Urinary bladder (tissue), 4 donors: ENCODE results near the gene PCK2. TPM values are rescaled to one million over a fixed set of nuclear protein-coding genes. Genes with fewer than 3 reads are reported as not detected.
"Not testable (repeated sequence)": the region's sequence is repeated elsewhere in the genome, so short reads cannot be mapped to it uniquely, and the experiment has no call there.

Experiments used
- DNase-seq: peaks from one replicate; pipeline ENCODE4 v3.0.0-alpha.2; 2015; ENCODE audit errors: extremely low spot score
- H3K27ac ChIP-seq: one replicate; pipeline ENCODE4 v1.5.1; 2013; ENCODE audit warnings: low read depth, mild to moderate bottlenecking, moderate library complexity
- H3K36me3 ChIP-seq: one replicate; pipeline ENCODE4 v1.6.1; 2013; ENCODE audit warnings: mild to moderate bottlenecking, moderate library complexity; ENCODE audit not compliant: insufficient read depth
- H3K4me1 ChIP-seq: one replicate; pipeline ENCODE4 v1.6.1; 2013; ENCODE audit warnings: mild to moderate bottlenecking, moderate library complexity; ENCODE audit not compliant: insufficient read depth
- H3K4me3 ChIP-seq: one replicate; pipeline ENCODE4 v1.5.1; 2013; ENCODE audit warnings: low read depth, low read length
- WGBS: extraction: QIAGEN DNeasy Blood & Tissue Kit; methylation state at CpG from one replicate; pipeline ENCODE4 v1.1.7; 2013; 5-methylcytosine and 5-hydroxymethylcytosine counted together
- polyA plus RNA-seq: library from polyadenylated mRNA; stranded (reverse); fragments of 200-250 nt; gene quantifications from one replicate; pipeline ENCODE4 v1.2.3, GENCODE V29; 2013
- total RNA-seq: library from RNA; depleted of rRNA; stranded (reverse); fragments of >200 nt; gene quantifications from one replicate; pipeline ENCODE4 v1.2.3, GENCODE V29; 2014
- donor health status: healthy with polysubstance abuse.
- donor health status: healthy.

PCK2 gene
- total and polyA plus RNA-seq, 2 donors, result 5.3 to 23.7 TPM

DNA sequence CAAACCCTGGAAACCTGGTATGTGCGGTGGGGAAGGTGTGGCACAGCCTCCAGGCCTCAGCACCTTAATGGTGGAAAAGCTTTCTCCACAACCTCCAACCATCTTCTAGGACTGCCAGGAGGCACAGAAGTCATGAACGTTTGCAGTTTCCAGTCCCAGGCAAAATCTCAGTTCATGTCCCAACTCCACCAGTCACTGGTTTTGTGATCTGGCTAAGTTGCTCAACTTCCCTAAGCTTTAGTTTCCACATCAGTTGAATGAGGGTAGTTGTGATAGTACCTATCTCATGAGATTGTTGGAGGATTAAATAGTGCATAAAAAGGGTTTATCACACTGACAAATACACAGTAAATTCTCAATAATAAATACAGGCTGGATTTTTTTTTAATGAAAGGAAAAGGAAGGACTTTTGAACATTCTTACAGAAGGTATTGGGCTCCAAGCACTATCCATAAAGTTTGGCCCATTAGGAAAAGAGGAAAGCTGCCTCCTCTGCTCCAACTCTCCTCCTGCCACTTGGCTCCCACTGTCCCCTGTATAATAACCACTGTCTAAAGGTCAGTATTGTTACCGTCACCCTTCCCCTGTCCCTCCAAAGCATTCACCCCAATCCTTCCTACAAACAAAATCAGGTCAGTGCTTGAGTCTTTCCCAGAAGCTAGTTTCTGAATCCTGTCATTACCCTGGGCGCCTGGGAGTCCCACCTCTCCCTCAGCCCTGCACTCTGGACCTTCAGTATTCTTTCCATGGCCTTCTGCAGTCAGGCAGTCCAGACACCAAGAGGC, 6.3 kb downstream of the PCK2 start:
- no peak for DNase-seq
- WGBS, result 85% methylated on average over 4 of the region's 4 CpGs
- Histone ChIP-seq H3K36me3 (no peaks in the 10 kb centered on the region), H3K4me1 (no peaks in the 10 kb centered on the region), H3K4me3 (no peak overlapping the region), H3K27ac (no peak overlapping the region)

GRCh38 chr14:24100982-24101494, 6.9 kb downstream of the PCK2 start:
- WGBS, result 96% methylated on average over 3 of the region's 3 CpGs
- Histone ChIP-seq H3K4me3 (no peak overlapping the region), H3K36me3 (no peaks in the 10 kb centered on the region), H3K27ac (no peak overlapping the region), H3K4me1 (no peaks in the 10 kb centered on the region)
- DNase-seq, result no peak

GRCh38 chr14:24102357-24103048, 8.4 kb downstream of the PCK2 start:
- H3K4me1 ChIP-seq, result no peaks in the 10 kb centered on the region
- H3K27ac ChIP-seq, result no peak overlapping the region
- DNase-seq, result no peak
- no peaks in the 10 kb centered on the region for H3K36me3 ChIP-seq
- 93% methylated on average over 7 of the region's 7 CpGs for WGBS
- no peak overlapping the region for H3K4me3 ChIP-seq

GRCh38 chr14:24103451-24103850, 9.3 kb downstream of the PCK2 start:
- Histone ChIP-seq H3K27ac (no peak overlapping the region), H3K4me3 (no peak overlapping the region), H3K36me3 (no peaks in the 10 kb centered on the region), H3K4me1 (no peaks in the 10 kb centered on the region)
- 93% methylated on average over 13 of the region's 13 CpGs for WGBS
- no peak for DNase-seq

- WGBS, result 90% methylated on average over 8 of the region's 8 CpGs
- not testable (repeated sequence) for DNase-seq
These were observed 11.6 kb downstream of the PCK2 start for GRCh38 chr14:24105609-24106239.

GRCh38 chr14:24106672-24107271, 12.7 kb downstream of the PCK2 start:
- 81% methylated on average over 4 of the region's 4 CpGs for WGBS

More at GRCh38 chr14:24105609-24106239, 11.6 kb downstream of the PCK2 start:
- H3K36me3 ChIP-seq, H3K27ac ChIP-seq, H3K4me3 ChIP-seq, H3K4me1 ChIP-seq: not testable (repeated sequence)

DNA sequence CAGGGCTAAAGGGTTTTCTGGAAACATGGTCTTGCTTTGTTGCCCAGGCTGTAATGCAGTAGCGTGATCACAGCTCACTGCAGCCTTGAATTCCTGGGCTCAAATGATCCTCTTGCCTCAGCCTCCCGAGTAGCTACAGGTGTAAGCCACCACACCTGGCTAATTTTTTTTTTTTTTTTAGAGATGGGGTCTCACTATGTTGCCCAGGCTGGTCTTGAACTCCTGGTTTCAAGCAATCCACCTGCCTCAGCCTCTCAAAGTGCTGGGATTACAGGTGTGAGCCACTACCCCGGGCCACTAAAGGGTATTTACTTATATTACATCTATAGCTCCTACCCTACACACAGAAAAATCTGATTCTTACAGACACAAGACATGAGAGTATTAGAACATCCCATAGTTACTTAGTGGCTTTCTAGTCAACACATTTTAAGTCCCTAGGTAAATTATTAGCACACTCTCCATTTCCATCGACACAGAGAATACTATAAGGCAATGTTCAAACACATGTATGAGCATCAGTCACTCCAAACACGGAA, 14.3 kb downstream of the PCK2 start:
- no peak for DNase-seq
- Histone ChIP-seq H3K4me1 (no peaks in the 10 kb centered on the region), H3K27ac (no peak overlapping the region), H3K36me3 (no peaks in the 10 kb centered on the region), H3K4me3 (no peak overlapping the region)
- WGBS, result 49% methylated on average over 5 of the region's 5 CpGs

More at GRCh38 chr14:24106672-24107271, 12.7 kb downstream of the PCK2 start:
- DNase-seq, result no peak
- H3K36me3 ChIP-seq, result no peaks in the 10 kb centered on the region
- no peak overlapping the region for H3K27ac ChIP-seq
- no peaks in the 10 kb centered on the region for H3K4me1 ChIP-seq
- no peak overlapping the region for H3K4me3 ChIP-seq

GRCh38 chr14:24110060-24110459, 15.9 kb downstream of the PCK2 start:
- H3K36me3 ChIP-seq, result no peaks in the 10 kb centered on the region
- H3K4me3 ChIP-seq, result no peak overlapping the region
- DNase-seq, result no peak
- no peak overlapping the region for H3K27ac ChIP-seq
- H3K4me1 ChIP-seq, result no peaks in the 10 kb centered on the region
- 84% methylated on average over 9 of the region's 9 CpGs for WGBS

DNA sequence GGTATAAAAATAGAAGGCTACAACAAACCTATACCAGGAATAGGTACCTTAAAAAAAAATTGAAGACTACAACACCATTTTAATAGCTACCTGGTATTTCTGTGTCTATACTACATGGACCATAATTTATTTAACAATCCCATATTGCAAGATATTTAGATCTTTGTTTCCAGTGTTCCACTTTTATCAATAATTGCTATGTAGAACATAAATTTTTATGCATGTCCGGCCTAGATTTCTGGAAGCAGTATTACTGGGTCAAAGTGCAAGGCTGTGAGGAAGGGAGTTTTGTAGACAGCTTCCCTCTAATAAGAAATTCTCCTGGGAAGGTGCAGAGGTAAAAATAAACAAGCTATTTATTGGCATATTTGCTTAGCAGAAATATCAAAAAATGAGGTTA, 16.4 kb downstream of the PCK2 start:
- no peak overlapping the region for H3K4me3 ChIP-seq
- H3K4me1 ChIP-seq, result no peaks in the 10 kb centered on the region
- H3K27ac ChIP-seq, result no peak overlapping the region
- no peaks in the 10 kb centered on the region for H3K36me3 ChIP-seq
- 67% methylated on average over 1 of the region's 1 CpG for WGBS
- no peak for DNase-seq

DNA sequence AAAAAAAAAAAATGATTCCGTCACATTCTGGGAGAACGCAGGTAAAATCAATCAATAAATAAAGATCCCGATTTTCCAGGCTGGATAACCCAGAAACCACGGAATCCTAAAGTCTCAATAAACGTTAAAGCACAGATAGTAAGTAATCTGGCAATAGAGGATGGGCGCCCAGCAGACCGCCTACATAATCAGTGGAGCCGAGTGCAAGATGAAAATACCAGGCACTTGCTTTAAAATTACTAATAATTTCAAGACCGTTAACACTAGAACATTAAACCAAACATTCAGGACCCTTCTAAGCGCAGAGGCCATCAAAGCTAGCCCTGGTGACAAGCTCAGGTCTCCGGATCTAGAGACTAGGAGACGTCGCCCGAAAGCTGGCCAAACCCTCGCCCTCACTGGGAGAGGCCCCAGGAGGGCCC, 19.3 kb downstream of the PCK2 start:
- Histone ChIP-seq H3K4me3 (peak overlapping the region; percentile 50), H3K27ac (peak overlapping the region; percentile 98), H3K4me1 (peaks cover 2% of the 10 kb centered on the region), H3K36me3 (peaks cover 3% of the 10 kb centered on the region)
- WGBS, result 16% methylated on average over 15 of the region's 15 CpGs
- DNase-seq, result no peak

DNA sequence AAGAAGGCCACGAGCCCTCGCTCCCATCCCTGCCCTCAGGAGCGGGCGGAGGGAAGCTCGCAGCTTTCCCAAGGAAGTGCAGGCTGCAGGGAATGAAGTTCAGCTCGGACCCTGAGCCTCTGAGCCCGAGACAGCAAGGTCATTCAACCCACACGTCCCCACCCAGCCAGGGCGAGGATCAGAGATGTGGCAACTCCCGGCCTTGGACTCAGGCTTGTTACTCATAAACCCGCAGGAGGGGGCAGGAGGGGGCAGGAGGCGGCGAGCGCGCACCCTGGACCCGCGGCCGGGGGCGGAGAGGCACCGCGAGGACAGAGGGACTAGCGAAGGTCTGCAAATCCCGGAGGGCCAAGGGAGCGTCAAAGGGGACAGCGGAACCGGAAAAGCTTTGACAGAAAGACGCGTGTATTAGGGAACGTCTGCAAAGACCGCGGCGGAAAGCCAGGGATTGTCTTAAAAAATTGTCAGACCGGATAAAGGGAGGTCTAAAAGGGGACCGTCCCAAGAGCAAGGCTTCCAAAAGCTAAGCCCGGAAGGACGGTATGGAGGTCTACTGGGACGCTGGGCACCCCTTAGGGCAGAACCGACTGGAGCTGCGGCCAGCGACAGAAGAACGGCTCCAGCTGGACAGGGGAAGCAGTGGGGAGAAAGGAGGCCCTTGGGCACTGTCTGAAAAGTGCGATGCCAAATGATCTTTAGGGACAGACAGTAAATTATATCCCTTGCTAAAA, 19.9 kb downstream of the PCK2 start:
- H3K4me1 ChIP-seq, result peaks cover 2% of the 10 kb centered on the region
- peak overlapping the region; percentile 98 for H3K27ac ChIP-seq
- peaks cover 3% of the 10 kb centered on the region for H3K36me3 ChIP-seq
- peak overlapping the region; percentile 50 for H3K4me3 ChIP-seq
- under 1% methylated on average over 42 of the region's 42 CpGs for WGBS
- peak; percentile 78 for DNase-seq

DNA sequence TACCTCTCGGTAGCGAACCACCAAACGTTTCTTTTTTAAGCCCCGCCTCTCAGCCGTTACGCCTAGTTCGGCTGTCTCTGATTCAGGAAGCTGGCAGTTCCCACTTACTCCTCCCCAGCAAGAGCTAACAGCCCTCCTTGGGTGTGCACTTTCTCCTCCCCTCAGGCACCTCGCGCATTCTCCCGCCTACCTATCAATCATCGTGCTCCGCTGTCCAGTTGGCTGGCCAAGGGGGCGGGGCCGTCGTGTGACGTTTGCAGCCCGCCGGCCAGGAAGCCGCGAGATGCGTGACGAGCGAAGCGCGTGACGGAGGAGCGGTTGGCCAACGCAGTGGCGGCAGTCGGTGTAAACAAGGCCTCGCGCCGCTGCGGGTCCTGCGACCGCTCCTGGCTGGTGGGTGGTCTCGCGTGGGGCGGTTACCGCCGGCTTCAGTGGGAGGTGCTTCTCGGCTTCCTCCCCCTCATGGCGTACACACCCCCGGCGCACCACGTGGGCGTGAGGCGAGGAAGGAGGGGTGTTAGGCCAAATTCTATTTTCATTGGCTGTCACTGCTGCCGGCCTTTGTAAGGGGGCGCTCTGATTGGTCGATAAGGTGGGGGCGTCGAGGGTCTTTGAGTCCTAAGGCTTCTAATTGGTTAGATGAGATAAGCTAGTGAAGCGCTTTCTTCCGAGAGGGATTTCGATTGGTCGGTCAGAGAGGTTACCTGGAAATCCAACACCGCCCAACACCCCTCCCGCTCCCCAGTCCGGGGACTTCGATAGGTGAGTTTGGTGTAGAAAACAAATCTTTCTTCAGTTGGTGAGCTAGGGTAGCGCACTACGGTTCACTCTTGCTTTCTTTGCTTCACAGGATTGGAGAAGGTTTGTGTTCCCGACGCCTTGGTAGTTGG, 20.7 kb downstream of the PCK2 start, which contains the start of the genes DCAF11 and NRL:
Gene DCAF11, plus strand, starts transcription at position 246 of the 890 bp plus-strand sequence. CDS start 818 bp downstream, outside the sequence.
Gene NRL, minus strand, starts transcription at position 418 of the 890 bp plus-strand sequence. CDS start 32,101 bp downstream, outside the sequence.
- Histone ChIP-seq H3K4me1 (peaks cover 2% of the 10 kb centered on the region), H3K36me3 (peaks cover 3% of the 10 kb centered on the region), H3K27ac (peak within 1 kb of the TSS; percentile 98), H3K4me3 (peak within 1 kb of the TSS; percentile 59)
- DNase-seq, result peak; percentile 99
- under 1% methylated on average over 65 of the region's 65 CpGs for WGBS
